ENCODE results near the gene OSTF1. TPM values are rescaled to one million over a fixed set of nuclear protein-coding genes. Genes with fewer than 3 reads are reported as not detected.

OSTF1 gene
- total RNA-seq, 4 donors from 2014 or later, result 0.60 to 37.8 (median 19.0) TPM

- Histone ChIP-seq H3K4me3 (no peak overlapping the region), H3K4me1 (no peaks in the 10 kb centered on the region), H3K27ac (no peak overlapping the region), H3K36me3 (peaks cover 0 to 40% (median 14%) of the 10 kb centered on the region in 4 donors), H3K27me3 (no peaks in the 10 kb centered on the region), H3K9me3 (no peaks in the 10 kb centered on the region)
- no peak for DNase-seq
- in situ Hi-C loops (cut with MboI; ENCODE audit: low pct_ligation_motif_present in 1 of 4, low pct_unique_long_range_greater_than_20kb in 1 of 4, low sequenced_read_pairs in 3 of 4), result no loop called here
- intact Hi-C loops (cut with DNase I; ENCODE audit: low total_unique reads), result no loop called here
- WGBS, 2 donors (ENCODE audit: low coverage in 1 of 2), result 90 to 96% methylated on average over 3 of the region's 3 CpGs
- TF ChIP-seq EP300 (IDR thresholded peaks at IDR 0.05; ENCODE audit: low read depth), result no peak
- TF ChIP-seq POLR2AphosphoS5 (IDR thresholded peaks at IDR 0.05), result no peak
- TF ChIP-seq CTCF (IDR thresholded peaks at IDR 0.05), result no peak
- TF ChIP-seq POLR2A (IDR thresholded peaks at IDR 0.05), result no peak
Measured at GRCh38 chr9:75133396-75133795, 45.1 kb downstream of the OSTF1 start.

- Histone ChIP-seq H3K27me3 (no peaks in the 10 kb centered on the region), H3K27ac (no peak overlapping the region), H3K4me3 (no peak overlapping the region), H3K36me3 (peaks cover 0 to 40% (median 14%) of the 10 kb centered on the region in 4 donors), H3K9me3 (no peaks in the 10 kb centered on the region), H3K4me1 (no peaks in the 10 kb centered on the region)
- 96 to 100% methylated on average over 2 of the region's 2 CpGs for WGBS, 2 donors (ENCODE audit: low coverage in 1 of 2)
- in situ Hi-C loops (cut with MboI; ENCODE audit: low pct_ligation_motif_present in 1 of 4, low pct_unique_long_range_greater_than_20kb in 1 of 4, low sequenced_read_pairs in 3 of 4) (no loop called here), intact Hi-C loops (cut with DNase I; ENCODE audit: low total_unique reads) (no loop called here)
- TF ChIP-seq POLR2A (IDR thresholded peaks at IDR 0.05), result no peak
- TF ChIP-seq CTCF (IDR thresholded peaks at IDR 0.05), result no peak
- no peak for TF ChIP-seq POLR2AphosphoS5 (IDR thresholded peaks at IDR 0.05)
- TF ChIP-seq EP300 (IDR thresholded peaks at IDR 0.05; ENCODE audit: low read depth), result no peak
- DNase-seq, result no peak
Measured at GRCh38 chr9:75134495-75134894, 46.2 kb downstream of the OSTF1 start.

GRCh38 chr9:75138260-75139040 lies 50.1 kb downstream of the OSTF1 start:
- in situ Hi-C loops (cut with MboI; ENCODE audit: low pct_ligation_motif_present in 1 of 4, low pct_unique_long_range_greater_than_20kb in 1 of 4, low sequenced_read_pairs in 3 of 4) (no loop called here), intact Hi-C loops (cut with DNase I; ENCODE audit: low total_unique reads) (no loop called here)
- WGBS, 2 donors (ENCODE audit: low coverage in 1 of 2), result 63 to 80% methylated on average over 1 of the region's 1 CpG
- no peak for TF ChIP-seq EP300 (IDR thresholded peaks at IDR 0.05; ENCODE audit: low read depth)
- no peak for TF ChIP-seq CTCF (IDR thresholded peaks at IDR 0.05)
- TF ChIP-seq POLR2AphosphoS5 (IDR thresholded peaks at IDR 0.05), result no peak
- no peak for TF ChIP-seq POLR2A (IDR thresholded peaks at IDR 0.05)
- Histone ChIP-seq H3K27me3 (no peaks in the 10 kb centered on the region), H3K36me3 (peaks cover 0 to 49% (median 15%) of the 10 kb centered on the region in 4 donors), H3K27ac (no peak overlapping the region), H3K9me3 (no peaks in the 10 kb centered on the region), H3K4me1 (no peaks in the 10 kb centered on the region), H3K4me3 (no peak overlapping the region)
- no peak for DNase-seq

- H3K27ac ChIP-seq, result no peak overlapping the region
- H3K9me3 ChIP-seq, result peaks cover 0 to 2% of the 10 kb centered on the region in 2 donors
- H3K4me1 ChIP-seq, result no peaks in the 10 kb centered on the region
- in situ Hi-C loops (cut with MboI; ENCODE audit: low pct_ligation_motif_present in 1 of 4, low pct_unique_long_range_greater_than_20kb in 1 of 4, low sequenced_read_pairs in 3 of 4), result no loop called here
- TF ChIP-seq EP300 (IDR thresholded peaks at IDR 0.05; ENCODE audit: low read depth), result no peak
- DNase-seq, result no peak
- WGBS, 2 donors (ENCODE audit: low coverage in 1 of 2), result 89 to 96% methylated on average over 5 to 7 of the region's 7 CpGs
- H3K36me3 ChIP-seq, result peaks cover 0 to 52% (median 16%) of the 10 kb centered on the region in 4 donors
- H3K27me3 ChIP-seq, result no peaks in the 10 kb centered on the region
- no peak overlapping the region for H3K4me3 ChIP-seq
- intact Hi-C loops (cut with DNase I; ENCODE audit: low total_unique reads), result no loop called here
Measured at GRCh38 chr9:75139201-75139600, 50.9 kb downstream of the OSTF1 start.
